Right lung (tissue), 5 donors: Measurements from ENCODE around the gene ARHGAP29. TPM values are rescaled to one million over a fixed set of nuclear protein-coding genes. Genes with fewer than 3 reads are reported as not detected.
"Not testable (repeated sequence)": the region's sequence is repeated elsewhere in the genome, so short reads cannot be mapped to it uniquely, and the experiment has no call there.

ENCODE experiments used
- DNase-seq, 2 donors: peaks; one replicate each; pipeline ENCODE4 v3.0.0-alpha.2; 2013
- polyA plus RNA-seq, 5 donors: library from polyadenylated mRNA; unstranded; fragments of 120-200 nt; gene quantifications; one replicate each; pipeline versions ENCODE4 v1.2.1 to v1.2.3, GENCODE V29; 2013; ENCODE audit warnings: inconsistent platforms in 1 of 5, low replicate concordance in 1 of 5; ENCODE audit not compliant: insufficient read length in 5 of 5, insufficient read depth in 1 of 5

The ARHGAP29 gene
- polyA plus RNA-seq, 5 donors: 24.7 to 76.5 (median 63.2) TPM

GRCh38 chr1:94180650-94181049 is 56.7 kb downstream of the ARHGAP29 start:
- no peak for DNase-seq

DNA sequence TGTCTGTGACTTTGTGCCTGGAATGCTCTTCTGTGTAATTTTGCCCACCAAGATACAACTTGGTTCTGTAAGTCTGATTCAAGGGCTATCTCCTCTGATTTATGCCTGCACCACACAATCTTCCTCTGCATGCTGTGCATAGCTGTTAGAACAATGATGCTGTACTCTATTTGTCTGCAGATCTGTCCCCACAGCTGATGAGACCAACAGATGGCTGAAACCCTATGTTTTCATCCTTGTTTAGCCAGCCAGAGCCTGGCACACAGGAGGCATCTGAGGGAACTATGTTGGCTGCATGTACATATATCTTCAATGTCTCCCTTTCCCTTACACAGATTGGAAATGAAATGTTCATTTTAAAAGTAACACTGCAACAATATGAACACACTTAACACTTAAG is 58.5 kb downstream of the ARHGAP29 start:
- no peak for DNase-seq

GRCh38 chr1:94169126-94169525 is 68.3 kb downstream of the ARHGAP29 start:
- no peak for DNase-seq

DNA sequence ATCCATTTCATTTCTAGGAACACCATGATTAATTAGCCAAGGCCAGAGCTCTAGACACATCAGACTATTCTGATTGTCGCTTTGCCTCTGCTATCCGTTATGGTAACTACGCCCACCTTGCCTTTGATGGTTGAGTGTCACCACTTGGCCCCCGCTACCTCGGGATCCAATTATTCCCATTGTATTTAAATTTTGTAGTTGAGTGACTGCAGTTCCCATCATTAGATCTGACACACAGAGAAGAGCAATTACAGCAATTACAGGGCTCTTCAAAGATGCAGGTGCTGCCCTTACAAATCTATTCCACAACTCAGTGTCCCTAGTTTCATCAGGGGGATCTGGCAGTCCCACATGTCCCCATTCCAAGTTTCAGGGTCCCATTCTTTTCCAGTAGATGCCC is 71.5 kb downstream of the ARHGAP29 start:
- no peak for DNase-seq

DNA sequence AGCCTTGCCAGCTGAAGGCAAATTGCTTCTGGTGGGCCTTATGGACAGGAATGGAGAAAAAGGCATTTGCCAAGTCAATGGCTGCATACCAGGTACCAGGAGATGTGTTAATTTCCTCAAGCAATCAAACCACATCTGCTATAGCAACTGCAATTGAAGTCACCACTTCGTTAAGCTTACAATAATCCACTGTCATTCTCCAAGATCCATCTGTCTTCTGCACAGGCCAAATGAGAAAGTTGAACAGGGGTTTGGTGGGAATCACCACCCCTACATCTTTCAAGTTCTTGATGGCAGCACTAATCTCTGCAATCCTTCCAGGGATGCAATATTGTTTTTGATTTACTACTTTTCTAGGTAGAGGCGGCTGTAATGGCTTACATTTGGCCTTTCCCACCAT is 72.5 kb downstream of the ARHGAP29 start:
- not testable (repeated sequence) for DNase-seq

DNA sequence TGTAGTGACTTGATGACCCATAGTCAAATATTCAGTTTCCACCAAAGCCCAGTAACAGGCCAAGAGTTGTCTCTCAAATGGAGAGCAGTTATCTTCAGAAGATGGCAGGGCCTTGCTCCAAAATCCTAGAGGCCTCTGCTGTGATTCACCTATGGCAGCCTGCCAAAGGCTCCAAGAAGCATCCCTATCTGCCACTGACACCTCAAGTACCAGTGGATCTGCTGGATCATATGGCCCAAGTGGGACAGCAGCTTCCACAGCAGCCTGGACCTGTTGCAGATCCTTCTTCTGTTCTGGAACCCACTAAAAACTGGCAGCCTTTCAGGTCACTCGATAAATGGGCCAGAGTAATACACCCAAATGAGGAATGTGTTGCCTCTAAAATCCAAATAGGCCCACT is 73.3 kb downstream of the ARHGAP29 start:
- not testable (repeated sequence) for DNase-seq

- not testable (repeated sequence) for DNase-seq
Observed at GRCh38 chr1:94163249-94163648, 74.1 kb downstream of the ARHGAP29 start.

- DNase-seq: no peak
Observed at GRCh38 chr1:94160811-94161210, 76.6 kb downstream of the ARHGAP29 start.

DNA sequence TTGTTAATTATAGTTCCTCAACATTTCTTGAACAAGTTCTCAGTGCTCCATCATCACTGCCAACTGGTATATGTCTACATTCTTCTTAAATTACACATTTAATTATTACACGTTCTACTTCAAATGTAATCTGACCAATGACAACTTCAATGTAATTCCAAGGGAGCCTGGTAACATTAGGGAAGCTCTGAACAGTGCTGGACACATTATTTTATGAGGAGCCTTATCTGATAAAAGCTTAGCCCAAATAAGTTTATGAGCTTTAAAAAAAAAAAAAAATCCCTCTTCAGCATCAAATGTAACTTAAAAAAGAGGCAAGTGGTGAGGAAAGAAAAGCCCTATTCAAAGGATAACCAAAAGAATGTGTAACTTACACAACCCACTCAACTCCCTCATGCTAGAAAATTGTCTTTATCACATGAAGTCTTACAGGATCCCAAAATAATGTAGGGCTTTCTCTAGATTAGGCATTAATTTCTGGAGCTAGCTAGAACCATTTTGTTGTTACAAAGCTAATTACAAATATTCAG is 81.2 kb downstream of the ARHGAP29 start:
- DNase-seq: no peak

- DNase-seq: no peak
Observed at GRCh38 chr1:94154989-94155388, 82.4 kb downstream of the ARHGAP29 start.

GRCh38 chr1:94153133-94153532 is 84.3 kb downstream of the ARHGAP29 start:
- no peak for DNase-seq

DNA sequence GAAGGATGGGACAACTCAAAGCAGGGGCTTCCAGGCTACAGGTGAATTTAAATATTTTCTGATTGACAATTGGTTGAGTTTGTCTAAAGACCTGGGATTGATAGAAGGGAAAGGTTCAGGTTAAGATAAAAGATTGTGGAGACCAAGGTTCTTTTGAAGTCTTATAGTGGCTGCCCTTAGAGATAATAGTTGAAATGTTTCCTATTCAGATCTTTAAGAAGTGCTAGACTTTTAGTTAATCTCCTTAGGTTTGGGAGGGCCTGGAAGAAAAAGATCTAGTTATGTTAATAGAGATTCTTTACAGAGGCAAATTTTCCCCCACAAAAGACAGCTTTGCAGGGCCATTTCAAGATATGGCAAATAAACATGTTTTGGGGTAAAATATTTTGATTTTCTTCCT is 88.2 kb downstream of the ARHGAP29 start:
- not testable (repeated sequence) for DNase-seq

GRCh38 chr1:94146273-94146672 is 91.1 kb downstream of the ARHGAP29 start:
- no peak for DNase-seq

- peak in 1 of 2 donors; percentile 7 for DNase-seq
Observed at GRCh38 chr1:94144836-94145235, 92.5 kb downstream of the ARHGAP29 start.

- DNase-seq: no peak
Observed at GRCh38 chr1:94143809-94144176, 93.6 kb downstream of the ARHGAP29 start.

DNA sequence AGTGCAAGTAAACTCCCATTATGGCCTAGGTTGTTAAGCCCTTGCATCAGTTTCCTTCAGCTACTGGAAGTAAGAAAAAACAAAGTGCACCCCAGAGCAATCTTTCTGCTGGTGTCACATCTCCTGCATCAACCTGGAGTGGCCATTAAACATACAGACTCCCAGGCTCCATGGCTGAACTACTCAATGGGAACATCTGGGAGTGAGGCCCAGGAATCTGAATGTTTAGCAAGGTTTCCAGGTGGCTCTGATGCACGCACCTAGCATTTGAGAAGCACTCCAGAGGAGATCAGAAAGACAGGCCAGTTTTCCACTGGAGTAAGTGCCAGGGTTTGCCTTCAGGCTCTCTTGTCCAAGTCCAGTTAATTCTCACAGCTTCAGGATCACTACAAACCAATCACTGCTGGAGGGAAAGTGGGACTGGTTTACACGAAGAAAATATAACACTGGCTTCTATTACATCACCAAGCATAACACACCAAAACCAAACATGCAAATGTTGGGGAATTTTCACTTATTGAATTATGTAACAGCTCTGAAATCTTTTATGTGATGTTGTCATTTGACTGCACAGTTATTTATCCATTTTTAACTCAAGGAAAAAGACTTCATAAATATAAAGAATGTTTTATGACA is 94.1 kb downstream of the ARHGAP29 start:
- DNase-seq: no peak

GRCh38 chr1:94142583-94142982 is 94.8 kb downstream of the ARHGAP29 start:
- no peak for DNase-seq

- DNase-seq: no peak
Observed at GRCh38 chr1:94142022-94142421, 95.4 kb downstream of the ARHGAP29 start.

- DNase-seq: no peak
Observed at GRCh38 chr1:94132111-94132510, 105.3 kb downstream of the ARHGAP29 start.

GRCh38 chr1:94130851-94131595 is 106.4 kb downstream of the ARHGAP29 start:
- DNase-seq: no peak

DNA sequence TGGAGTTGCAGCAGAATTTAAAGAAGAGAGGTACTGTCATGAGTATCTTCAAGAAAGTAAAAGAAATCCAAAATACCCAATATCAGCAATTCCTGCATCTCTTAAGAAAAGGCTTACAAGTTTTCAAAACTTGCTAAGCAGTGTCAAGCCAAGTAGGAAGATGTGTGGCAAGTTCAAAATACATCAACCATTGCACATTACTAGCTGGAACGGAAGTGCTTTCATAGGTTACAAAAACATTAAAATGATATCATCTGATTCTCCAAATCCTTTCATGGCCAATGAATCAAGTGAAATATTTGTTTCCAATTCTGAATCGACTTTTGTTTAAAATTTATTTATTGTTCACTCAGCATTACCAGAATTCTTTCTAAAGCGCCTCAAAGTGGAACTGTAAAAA is 110.7 kb downstream of the ARHGAP29 start:
- DNase-seq: no peak

DNA sequence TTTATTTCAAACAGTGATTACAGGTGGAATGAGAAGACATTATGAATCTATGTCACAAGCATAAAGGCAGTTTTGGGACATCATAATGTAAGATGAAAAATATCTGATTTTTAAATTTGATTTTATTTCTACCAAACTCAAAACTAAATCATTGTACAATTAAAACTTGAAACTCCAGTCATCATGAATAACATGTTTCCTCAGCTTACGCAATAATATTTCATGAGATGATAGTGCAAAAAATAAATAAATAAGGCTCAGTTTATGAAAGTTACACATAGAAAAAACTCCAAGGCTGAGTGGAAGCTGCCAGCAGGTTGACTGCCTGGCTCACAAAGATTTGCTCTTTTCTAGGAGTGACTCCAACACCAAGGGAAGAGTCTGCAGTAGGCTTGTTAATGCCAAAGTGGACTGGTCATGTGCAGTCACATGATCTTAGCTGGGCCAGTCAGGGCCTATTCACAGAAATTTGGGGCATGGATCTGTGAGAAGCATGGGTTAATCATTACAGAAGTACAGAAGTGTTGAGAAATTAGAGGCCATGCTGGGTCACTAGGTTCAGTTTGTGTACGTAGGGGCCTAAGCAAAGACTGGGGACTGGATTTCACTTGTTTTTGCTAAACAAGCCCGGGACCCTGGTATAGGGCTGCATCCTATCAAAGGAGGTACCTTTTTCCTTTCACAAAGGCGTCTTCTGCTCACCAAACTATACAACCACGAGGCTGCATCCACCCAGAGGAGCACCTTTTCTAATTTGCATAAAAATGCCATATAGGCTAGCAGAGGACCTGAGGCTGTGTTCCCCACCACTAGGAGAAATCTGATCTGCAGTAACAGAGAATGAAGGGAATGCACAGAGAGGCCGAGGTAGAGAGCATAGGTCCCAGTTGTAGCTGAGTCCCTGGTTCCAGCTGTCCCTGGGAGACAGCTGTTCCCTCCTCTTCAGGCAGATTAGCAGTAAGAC is 111.6 kb downstream of the ARHGAP29 start:
- DNase-seq: no peak
